ENCODE data around the gene CD177.

The CD177 gene

DNA sequence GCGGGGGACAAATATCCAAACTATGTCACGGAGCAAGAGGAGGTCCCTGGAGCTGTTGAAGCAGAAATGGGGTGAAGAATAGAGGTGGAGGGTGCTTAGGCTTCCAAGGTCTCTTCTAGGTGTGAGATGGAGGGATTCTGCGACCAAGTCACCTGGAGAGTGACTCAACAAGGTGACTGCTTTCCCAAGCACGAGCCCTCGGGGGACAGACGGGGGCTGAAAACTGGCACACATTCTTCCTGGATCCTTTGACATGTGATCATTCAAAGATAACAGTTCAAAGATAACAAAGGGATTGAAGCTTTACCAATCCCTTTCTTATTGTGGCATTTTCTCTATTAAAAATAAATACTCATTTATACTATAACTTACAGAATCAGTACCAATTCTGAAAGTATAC, 59.0 kb downstream of the CD177 start:
- no peak overlapping the region for H3K4me2 ChIP-seq (ENCODE audit: low read length)
- H3K36me3 ChIP-seq (ENCODE audit: insufficient read depth, low read length), result no peaks in the 10 kb centered on the region
- H3K9me3 ChIP-seq (ENCODE audit: low read length), result no peaks in the 10 kb centered on the region
- H4K20me1 ChIP-seq (ENCODE audit: insufficient read depth, low read length), result no peaks in the 10 kb centered on the region
- no peak for TF ChIP-seq EZH2 (IDR thresholded peaks at IDR 0.05; ENCODE audit: borderline replicate concordance, low read length)
- TF ChIP-seq, protein P1, sequence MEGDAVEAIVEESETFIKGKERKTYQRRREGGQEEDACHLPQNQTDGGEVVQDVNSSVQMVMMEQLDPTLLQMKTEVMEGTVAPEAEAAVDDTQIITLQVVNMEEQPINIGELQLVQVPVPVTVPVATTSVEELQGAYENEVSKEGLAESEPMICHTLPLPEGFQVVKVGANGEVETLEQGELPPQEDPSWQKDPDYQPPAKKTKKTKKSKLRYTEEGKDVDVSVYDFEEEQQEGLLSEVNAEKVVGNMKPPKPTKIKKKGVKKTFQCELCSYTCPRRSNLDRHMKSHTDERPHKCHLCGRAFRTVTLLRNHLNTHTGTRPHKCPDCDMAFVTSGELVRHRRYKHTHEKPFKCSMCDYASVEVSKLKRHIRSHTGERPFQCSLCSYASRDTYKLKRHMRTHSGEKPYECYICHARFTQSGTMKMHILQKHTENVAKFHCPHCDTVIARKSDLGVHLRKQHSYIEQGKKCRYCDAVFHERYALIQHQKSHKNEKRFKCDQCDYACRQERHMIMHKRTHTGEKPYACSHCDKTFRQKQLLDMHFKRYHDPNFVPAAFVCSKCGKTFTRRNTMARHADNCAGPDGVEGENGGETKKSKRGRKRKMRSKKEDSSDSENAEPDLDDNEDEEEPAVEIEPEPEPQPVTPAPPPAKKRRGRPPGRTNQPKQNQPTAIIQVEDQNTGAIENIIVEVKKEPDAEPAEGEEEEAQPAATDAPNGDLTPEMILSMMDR (IDR thresholded peaks at IDR 0.05; ENCODE audit: low read length), result no peak
- H3K79me2 ChIP-seq (ENCODE audit: insufficient read depth, low read length), result no peaks in the 10 kb centered on the region
- H3F3A ChIP-seq (ENCODE audit: insufficient read depth, low read length), result no peaks in the 10 kb centered on the region
- no peak overlapping the region for H2AFZ ChIP-seq (ENCODE audit: low read length)
- H3K9me2 ChIP-seq (ENCODE audit: low read depth, low read length), result no peaks in the 10 kb centered on the region
- no peak overlapping the region for H3K4me3 ChIP-seq (ENCODE audit: low read depth, low read length, poor library complexity, severe bottlenecking)
- H3K27me3 ChIP-seq (ENCODE audit: insufficient read depth, low read length), result no peaks in the 10 kb centered on the region; the same call in 1 of the 2 replicates
- H3K4me1 ChIP-seq (ENCODE audit: insufficient read depth, low read length, severe bottlenecking), result no peaks in the 10 kb centered on the region
- H3K9ac ChIP-seq (ENCODE audit: low read length), result no peak overlapping the region
- no peak overlapping the region for H3K27ac ChIP-seq (ENCODE audit: low read depth, low read length, poor library complexity, severe bottlenecking)

Measured in OCI-LY1 (cell line).